GM12891 (cell line): ENCODE measurements around the gene JDP2.

ENCODE experiments used
- POLR2A ChIP-seq: IDR thresholded peaks from 2 replicates; pipeline ENCODE4 v1.6.1; 2011; ENCODE audit warnings: low read depth, low read length, control low read depth
- POLR2AphosphoS5 ChIP-seq: IDR thresholded peaks from 2 replicates; pipeline ENCODE4 v1.6.1; 2011; ENCODE audit warnings: low read depth, low read length, control low read depth
- POU2F2 ChIP-seq: IDR thresholded peaks from 2 replicates; pipeline ENCODE4 v1.6.1; 2011; ENCODE audit warnings: low read depth, mild to moderate bottlenecking, control low read depth, low read length, moderate library complexity
- SPI1 ChIP-seq: IDR thresholded peaks from 2 replicates; pipeline ENCODE4 v1.6.1; 2011; ENCODE audit warnings: low read depth, low read length, control low read depth
- TAF1 ChIP-seq: IDR thresholded peaks from 2 replicates; pipeline ENCODE4 v1.6.1; 2011; ENCODE audit warnings: low read depth, low read length, control low read depth

DNA sequence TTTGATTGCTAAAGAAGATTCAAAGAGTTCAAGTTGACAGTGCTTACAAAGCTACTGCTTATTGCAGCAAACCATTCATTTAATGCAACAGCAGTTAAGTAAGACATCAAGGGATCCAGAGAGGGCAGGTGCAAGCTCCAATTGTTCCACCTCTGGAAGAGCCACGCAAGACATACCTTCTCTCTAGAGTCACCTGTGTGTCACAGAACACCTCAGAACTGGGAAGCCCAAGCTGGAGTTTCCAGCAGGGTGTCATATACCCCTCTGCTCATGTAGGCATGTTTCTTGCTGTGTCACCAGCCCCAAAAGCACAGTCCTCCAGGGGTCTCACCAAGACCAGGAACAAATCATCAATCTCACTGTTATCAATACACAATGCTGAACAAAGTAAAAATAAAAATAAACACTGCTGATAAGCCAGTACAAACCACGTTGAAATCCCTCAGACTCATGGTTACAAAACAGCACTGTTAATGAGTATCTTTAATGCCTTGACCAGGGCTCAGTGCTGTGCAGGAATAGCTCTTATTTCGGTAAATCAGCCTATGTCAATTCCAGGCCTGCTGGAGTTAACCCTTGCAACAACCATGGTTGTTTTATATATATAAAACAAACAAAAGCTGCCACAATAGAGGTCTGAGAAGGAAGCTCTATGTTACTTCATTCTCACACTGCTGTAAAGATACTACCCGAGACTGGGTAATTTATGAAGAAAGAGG, 57.0 kb downstream of the JDP2 start:
- TF ChIP-seq POLR2A (no peak), POLR2AphosphoS5 (no peak), SPI1 (no peak), TAF1 (no peak), POU2F2 (no peak)
